HG03175 (cell line): ENCODE results near the gene TCERG1L.
"Not testable (repeated sequence)": the region's sequence is repeated elsewhere in the genome, so short reads cannot be mapped to it uniquely, and the experiment has no call there.

Source experiments
- ATAC-seq: cut with Tn5 transposase; IDR thresholded peaks from one replicate; pipeline ENCODE4 v1.9.1; 2021; ENCODE audit warnings: mild to moderate bottlenecking, moderate library complexity; ENCODE audit not compliant: unreplicated experiment

The TCERG1L gene, protein sequence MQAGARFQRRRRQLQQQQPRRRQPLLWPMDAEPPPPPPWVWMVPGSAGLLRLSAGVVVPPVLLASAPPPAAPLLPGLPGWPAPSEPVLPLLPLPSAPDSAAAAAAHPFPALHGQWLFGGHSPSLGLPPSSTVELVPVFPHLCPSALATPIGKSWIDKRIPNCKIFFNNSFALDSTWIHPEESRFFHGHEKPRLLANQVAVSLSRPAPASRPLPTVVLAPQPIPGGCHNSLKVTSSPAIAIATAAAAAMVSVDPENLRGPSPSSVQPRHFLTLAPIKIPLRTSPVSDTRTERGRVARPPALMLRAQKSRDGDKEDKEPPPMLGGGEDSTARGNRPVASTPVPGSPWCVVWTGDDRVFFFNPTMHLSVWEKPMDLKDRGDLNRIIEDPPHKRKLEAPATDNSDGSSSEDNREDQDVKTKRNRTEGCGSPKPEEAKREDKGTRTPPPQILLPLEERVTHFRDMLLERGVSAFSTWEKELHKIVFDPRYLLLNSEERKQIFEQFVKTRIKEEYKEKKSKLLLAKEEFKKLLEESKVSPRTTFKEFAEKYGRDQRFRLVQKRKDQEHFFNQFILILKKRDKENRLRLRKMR

DNA sequence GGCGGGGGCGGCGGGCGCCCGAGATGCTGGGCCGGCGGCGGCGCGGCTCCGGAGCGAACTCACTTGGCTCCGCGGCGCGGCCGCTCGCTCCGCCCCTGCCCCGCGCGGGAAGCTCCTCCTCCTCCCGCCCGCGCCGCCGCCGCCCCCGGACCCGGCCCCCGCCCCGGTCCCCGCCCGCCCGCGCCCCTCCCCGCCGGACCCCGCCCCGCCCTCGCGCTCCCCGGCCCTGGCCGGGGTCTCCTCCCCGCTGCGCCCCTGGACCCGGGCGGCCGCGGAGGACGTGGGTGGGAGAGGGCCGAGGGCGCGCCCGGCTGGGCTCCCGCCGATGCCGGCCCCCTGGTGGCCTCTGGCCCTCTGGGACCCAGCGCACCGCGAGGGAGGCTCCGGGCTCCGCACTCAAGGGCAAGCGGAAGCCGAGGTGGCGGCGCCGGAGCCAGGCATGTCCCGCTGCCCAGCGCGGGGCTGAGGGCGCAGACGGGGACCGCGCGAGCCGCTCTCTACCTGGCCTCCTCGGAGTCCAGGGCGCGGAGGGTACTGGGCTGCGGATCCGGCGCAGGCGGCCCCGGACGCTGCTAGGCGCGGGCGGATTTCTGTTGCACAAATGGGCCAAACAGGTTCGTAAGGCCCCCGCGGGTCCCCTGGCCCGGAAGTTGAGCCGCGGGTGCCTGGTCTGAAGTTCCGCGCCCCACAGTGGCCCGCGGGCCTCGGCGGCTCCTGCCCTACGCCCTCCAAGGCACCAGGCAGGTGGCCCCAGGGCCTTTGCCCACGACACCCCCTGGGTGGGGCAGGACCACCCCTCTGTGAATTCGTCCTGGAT, at the start of gene TCERG1L:
Gene TCERG1L, minus strand, starts transcription at position 61 of the 817 bp plus-strand sequence. CDS start 86 bp downstream, outside the sequence.
- no peak for ATAC-seq

DNA sequence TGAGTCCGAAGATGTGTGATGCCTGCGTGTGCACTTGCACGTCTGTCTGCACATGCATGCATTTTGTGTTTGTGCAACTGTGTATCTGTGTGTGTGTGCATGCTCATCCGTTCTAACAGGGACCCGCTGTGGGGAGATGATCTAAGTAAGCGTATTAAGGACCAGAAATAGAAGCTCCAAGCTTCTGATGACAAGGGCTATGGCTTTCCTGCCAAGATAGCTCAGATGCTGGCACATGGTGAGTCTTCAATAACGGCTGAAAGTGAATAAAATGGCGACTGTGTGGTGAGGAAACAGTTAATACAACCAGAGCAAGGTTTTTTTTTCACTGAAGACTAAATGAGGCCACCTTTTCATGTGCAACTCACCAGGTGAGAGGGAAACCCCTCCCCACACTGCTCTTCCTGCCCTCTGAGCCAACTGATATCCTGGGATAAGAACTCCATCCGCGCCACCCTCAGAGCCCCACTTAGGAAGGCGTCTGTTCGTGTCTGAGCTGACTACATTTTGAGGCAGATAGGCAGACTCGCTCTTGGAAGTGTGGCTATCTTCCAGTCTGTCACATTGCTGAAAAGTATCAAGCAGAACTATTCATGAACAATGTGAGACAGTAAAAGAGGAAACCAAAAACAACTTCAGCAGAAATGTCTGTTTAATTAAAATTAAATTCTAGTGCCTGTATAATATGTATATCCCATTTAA, 47.4 kb upstream of the TCERG1L start:
- no peak for ATAC-seq

DNA sequence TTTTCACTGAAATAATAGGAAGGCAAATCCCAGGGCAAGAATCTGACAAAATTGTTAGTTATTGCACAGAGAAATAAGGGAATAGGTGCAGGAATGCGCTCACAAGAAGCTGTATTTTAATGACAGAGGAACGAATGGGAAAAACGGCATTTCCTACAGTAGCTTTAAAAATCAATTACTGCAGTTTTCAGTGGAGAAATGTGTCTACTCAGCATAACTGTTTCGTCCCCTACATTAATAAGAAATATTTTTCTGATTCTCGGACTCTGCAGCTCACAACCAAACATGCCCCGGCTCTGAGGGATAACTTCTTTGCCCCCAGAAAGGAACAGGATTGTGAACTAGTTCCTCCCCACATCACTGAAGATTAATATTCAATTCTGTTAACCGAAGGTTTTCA, 44.9 kb upstream of the TCERG1L start:
- ATAC-seq = no peak

DNA sequence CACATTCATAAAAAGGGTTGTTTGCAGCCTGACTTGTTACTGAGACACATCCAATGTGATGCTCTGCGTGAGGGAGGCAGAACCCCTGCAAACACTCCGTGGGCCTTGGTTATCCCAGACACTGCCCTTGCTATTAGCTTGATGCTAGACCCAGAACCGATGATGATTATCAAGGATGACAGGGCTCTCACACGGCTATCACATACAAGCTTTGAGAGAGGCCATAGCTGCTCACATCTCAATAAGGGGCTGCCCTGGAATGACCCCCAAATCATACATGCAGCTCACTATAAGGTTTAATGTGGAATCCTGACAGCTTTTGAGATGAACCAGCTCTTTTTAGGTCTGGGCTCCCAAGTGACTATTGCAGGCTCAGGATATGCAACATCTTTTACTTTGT, 44.4 kb upstream of the TCERG1L start:
- ATAC-seq = no peak

DNA sequence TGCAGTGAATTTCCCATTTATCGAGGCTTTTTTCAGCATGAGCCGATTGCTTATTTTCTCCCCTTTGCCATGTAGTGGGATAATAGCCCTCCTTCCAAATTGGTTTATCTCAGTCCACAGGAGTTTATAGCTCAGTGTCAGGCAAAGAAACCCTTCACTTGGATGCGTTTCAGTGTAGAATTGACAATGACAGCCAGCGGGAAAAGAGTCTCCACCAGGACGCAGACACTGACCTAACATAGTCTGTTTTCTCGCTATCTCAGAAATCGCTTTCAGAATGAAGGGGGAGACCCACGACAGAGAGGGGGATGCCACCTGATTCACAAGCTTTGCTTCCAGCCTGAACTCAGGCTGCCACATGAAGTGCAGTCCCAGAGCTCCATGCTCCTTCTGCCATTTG, 43.5 kb upstream of the TCERG1L start:
- no peak for ATAC-seq

DNA sequence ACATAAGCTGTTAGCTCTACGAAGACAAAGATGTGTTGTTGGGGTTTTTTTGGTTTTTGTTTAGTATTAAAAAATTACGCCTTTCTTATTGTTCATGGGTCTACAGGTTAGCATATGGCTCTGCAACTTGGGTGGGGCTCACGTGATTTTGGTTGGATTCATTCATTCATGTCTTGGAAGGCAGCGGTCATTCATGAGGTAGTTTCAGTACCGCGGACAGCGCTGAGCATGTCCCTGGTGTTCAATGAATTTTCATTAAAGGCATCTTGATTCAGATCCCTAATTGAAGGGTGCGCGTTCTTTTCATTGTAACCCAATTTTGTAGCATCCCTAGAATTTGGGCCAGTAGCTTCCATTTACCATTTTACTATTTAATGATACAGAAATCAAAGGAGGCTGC, 42.9 kb upstream of the TCERG1L start:
- no peak for ATAC-seq

DNA sequence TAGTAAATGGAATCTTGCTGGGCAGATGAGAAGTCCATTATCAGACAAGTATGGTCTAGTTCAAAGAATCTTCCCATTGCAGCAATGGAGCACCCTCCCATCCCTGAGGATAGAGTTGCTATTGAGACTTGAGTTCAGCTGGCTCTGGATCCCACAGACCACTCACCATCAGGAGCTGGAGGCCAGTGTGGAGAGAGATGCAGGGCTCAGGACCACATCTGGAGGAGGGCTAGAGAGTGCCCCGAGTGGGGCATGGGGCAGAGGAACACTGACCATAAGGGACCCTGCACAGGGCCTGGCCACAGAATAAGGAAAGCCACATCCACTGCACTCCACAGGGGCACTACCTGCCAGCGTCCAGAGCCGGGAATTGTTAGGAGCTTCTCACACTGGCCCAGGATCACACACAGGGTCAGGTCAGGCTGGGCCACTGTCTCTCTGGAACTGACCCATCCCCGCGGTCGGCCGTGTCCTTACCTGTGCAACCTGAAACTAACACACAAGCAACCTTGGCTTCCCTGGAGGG, 41.3 kb upstream of the TCERG1L start:
- no peak for ATAC-seq

DNA sequence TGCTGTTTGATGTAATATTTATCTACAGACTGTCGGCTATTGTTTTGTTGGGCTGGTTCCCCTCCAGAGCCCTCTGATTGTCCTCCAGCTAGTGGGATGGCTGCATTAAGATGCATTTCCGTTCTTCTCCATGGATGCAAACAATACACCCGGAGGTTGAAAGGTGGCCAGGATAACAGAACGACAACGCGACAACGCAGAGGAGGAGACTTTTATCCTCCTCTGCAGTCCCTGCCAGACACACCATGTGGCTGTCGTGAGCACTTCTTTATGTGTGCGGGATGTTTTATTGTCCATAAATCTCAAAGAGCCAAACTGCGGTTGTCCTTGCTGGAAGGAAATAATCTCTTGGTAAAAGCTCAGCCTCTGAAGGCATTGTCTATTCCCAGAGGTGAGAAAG, 39.1 kb upstream of the TCERG1L start:
- no peak for ATAC-seq

DNA sequence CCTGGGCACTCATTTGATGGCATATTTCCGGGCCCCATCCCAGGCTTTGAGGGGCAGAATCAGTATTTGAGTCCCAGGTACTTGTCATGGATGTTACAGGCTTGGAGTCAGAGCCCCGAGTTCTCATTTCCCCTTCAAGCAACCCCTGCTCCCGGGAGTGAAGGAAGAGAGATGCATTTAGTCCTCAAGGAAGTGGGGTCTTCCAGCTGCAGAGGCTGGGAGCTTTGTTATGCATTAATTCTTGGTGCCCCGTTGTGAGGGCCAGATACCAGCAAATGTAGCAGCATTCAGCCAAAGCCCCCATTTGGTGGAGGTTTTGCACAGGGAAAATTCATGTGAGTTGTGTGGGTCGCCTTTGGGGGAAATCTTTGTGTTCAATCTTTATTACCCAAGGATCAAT, 38.7 kb upstream of the TCERG1L start:
- no peak for ATAC-seq

DNA sequence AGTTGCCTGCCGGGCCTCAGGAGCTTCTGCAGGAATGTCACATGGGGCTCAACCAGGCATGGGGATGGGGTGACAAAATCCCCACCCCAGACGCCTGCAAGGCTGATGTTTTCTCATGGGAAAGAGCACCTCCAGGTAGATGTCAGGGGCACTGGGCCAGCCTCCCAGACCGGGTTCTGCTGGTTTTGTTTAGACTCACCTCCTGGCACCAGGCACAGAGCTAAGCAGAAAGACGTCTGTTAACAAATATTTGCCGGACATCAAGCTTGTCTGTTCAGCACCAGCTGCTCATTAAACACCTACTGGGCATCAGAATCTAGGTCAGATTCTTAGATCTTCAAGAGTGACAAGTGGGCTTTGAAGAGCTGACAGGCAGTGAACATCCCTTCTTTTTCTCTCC, 34.9 kb upstream of the TCERG1L start:
- no peak for ATAC-seq

DNA sequence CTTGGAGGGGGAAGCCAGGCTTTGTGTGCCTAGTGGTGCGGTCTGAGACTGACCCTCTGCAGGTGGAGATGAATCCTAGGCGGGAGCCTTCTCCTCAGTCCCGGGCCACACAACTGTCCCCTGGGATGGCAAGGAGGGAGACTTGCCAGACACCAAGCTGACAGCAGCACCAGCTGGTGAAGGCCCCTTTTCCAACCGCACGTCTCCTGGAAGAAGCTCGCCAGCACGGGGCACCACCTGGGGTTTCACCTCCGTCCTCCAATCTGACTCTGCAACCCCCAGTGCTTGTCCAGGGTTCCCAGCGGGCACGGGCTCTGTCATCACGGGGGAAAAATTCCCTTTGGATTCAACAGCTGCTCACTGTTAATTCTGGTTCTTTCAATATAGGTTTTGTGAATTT, 34.2 kb upstream of the TCERG1L start:
- no peak for ATAC-seq

DNA sequence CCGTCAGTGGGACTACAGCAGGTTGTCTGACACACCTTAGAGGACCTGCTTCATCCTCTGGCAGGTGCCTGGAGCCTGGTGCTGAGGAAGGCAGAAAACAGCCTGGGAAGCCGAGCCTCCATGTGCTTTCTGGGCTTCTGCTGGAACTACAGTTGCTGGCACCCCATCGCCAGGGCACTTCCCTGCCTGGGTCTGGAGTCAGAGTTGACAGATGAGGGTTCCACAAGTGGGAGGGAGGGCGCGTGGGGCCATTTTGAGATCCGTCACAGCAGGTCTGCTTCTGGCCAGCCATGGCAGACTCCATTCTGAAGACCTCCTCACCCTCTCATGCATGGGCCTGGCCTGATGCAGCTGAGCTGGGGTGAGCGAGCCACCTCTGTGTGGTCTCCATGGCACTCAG, 33.2 kb upstream of the TCERG1L start:
- no peak for ATAC-seq

DNA sequence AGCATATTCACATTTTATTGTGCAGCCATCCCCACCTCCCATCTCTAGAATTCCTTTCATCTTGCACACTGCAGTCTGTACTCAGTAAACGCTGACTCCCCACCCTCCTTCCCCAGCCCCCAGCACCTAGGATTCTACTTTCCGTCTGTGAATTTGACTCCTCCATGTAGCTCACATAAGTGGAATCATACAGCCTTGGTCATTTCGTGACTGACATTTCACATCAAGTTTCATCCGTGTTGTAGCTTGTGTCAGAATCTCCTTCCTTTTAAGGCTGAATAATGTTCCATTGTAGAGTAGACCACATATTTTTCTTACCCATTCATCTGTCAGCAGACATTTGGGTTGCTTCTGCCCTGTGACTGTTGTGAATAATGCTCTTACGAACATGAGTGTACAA, 26.2 kb upstream of the TCERG1L start:
- no peak for ATAC-seq

DNA sequence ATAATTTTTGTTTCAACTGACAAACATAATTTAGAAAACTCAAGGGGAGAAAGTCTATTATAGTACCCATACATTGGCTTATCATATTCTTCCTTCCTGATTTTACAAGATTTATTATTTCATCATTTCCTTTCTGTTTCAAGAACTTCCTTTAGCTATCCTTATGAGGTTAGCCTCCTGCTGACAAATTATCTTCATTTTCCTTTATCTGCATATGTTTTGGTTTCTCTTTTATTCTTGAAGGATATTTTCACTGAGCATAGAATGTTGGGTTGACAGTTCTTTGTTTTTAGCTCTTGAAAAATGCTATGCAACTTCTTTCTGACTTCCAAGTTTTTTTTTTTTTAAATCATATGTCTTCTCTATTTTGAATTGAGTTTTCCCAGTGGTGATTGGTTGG, 21.3 kb upstream of the TCERG1L start:
- ATAC-seq = no peak

DNA sequence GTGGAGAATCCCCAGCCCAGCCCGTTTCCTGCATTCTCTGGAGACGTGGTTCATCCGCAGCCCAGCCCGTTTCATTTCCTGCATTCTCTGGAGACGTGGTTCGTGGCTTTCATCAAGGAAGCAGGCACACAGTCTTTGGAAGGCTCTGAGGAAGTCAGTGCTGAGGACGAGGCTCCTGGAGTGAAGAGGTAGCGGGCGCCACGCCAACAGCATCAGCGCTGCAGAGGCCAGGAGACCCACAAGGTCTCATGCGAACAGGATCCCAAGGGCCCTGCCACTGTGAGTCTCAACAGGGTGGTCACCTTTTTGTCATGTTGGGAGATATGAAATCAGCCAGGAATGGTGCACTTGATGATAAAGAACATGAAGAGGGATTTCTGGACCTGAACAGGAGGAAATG, 12.4 kb upstream of the TCERG1L start:
- no peak for ATAC-seq

DNA sequence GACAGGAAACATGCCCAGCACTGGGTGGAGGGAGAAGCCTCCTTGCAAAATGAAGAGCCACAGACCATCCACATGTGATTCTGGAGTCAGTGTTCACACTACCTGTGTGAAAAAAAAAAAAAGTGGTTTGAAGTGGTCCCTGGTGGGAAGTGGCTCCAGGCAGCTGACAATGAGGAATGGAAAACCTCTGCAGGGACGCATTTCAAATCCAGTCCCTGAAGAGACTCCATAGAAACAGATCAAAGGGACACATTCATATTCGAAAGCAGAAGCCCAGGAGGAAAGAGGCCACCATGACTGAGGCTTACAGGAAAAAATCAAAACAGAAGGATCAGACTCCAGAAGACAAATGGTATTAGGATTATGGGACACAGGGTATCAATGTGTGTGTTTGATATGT, 11.5 kb upstream of the TCERG1L start:
- ATAC-seq = no peak

DNA sequence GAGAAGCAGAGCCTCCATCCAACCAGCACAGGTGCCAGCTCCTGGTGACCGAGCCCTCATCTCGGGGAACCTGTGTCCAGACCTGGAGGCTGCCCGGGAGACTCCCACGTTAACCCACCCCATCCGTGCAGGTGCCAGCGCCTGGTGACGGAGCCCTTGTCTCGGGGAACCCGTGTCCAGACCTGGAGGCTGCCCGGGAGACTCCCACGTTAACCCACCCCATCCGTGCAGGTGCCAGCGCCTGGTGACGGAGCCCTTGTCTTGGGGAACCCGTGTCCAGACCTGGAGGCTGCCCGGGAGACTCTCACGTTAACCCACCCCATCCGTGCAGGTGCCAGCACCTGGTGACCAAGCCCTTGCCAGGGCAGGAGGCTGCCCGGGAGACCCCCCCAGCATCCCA, 11.1 kb upstream of the TCERG1L start:
- ATAC-seq = not testable (repeated sequence)

DNA sequence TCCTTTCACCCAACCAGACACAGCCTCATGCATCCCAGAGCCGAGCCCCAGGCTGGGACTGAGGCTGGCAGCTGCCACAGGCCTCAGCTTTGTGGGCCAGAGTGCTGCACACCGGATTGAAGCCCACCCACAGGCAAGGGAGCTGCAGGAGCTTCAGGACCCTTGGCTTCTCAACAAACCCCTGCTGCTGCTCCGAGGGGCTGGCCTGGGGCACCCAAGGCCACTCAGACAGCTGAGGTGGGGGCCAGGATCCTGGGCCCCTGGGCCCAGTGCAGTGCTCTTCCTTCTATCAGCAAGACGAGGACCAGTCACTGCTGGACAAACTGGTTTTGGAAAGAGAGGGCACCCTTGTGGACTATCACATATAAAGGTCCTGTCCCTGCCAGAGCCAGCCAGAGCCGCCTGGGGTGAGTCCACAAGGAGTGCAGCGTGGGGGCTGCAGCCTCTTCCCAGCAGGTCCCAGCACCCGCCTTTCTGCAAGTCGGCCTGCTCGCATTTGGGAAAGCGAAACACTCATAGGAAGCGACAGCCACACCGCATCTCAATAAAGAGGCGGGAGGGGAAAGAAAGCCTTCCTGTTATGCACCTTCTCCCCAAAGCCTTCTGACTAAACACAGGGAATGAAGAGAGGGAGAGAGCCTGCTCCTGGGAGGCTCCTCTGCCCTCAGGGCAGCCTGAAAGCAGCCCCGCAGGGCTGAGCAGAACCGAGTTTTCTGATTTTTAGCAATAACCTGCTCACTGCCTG, 9.5 kb upstream of the TCERG1L start:
- no peak for ATAC-seq

DNA sequence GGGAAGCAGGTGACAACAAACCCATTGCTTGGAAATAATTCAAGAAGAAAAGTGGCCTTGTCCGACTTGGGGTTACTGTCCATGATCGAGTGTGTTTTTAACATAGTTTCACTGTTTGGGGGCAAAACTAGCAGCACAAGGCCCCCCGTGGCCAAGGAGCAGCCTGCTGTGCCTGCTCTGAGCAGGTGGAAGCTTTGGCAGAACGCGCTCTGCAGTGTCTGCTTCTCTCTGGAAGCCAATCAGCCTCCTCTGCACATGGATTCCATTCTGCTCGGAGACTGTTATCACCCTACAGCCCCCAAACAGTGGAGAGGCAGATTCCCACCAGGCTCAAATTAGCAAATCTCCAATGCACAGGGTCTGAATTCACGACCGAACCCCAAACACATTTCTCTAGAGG, 7.3 kb upstream of the TCERG1L start:
- no peak for ATAC-seq

DNA sequence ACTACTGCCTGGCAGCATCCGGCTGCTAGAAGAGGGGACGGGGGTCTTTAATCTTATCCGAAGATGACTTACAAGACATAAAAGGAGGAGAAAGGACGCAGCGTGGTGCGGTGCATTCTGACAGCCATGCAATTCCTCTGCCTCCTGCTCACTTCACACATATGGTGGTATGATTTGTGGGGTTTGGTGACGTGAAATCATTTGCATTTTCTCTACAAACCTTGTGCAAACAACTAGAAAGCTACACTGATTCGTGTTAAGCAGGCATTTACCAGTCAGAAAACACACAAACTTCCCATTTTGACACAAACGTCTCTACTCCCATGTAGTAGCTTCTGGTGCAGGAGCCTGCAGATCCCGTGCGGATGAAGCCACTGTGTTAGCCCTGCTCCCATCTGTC, 6.8 kb upstream of the TCERG1L start:
- ATAC-seq = no peak
